Activated naive CD4-positive, alpha-beta T cell treated with anti-CD3 and anti-CD28 coated beads, Interleukin-2, amount 50 U/mL, for 72 hours (primary cell): ENCODE results near the gene MGAM2. TPM values are rescaled to one million over a fixed set of nuclear protein-coding genes. Genes with fewer than 3 reads are reported as not detected.

ENCODE experiments used
- ATAC-seq, 2 donors: fragments of 150-1000 bp; cut with Tn5 transposase; 2 replicates each; pipeline ENCODE4 v1.10.0; 2021; ENCODE audit warnings: mild to moderate bottlenecking in 2 of 2, moderate library complexity in 2 of 2
- DNase-seq, 2 donors: peaks; one replicate each; pipeline ENCODE4 v3.0.0; 2021 to 2022; ENCODE audit warnings: low spot score in 2 of 2
- H3K27ac Mint-ChIP-seq, 2 donors: one replicate each; pipeline ENCODE4 v1.8.0; 2022; ENCODE audit warnings: mild to moderate bottlenecking in 2 of 2, mixed read lengths in 2 of 2
- H3K36me3 Mint-ChIP-seq, 2 donors: one replicate each; pipeline ENCODE4 v1.8.0; 2022; ENCODE audit warnings: mixed read lengths in 2 of 2
- H3K9me3 Mint-ChIP-seq, 2 donors: one replicate each; pipeline ENCODE4 v1.8.0; 2022; ENCODE audit warnings: mixed read lengths in 2 of 2
- total RNA-seq, 2 donors: library from RNA; stranded (reverse); gene quantifications; one replicate each; pipeline ENCODE4 v1.2.3, GENCODE V29; 2022

Gene MGAM2
- total RNA-seq, 2 donors from 2014 or later, result not detected

- no peak for DNase-seq
- no peak for ATAC-seq
- Mint-ChIP-seq H3K36me3 (no peaks in the 10 kb centered on the region), H3K9me3 (no peaks in the 10 kb centered on the region), H3K27ac (no peak overlapping the region)
Measured at GRCh38 chr7:142188846-142189245, 77.3 kb downstream of the MGAM2 start.

- Mint-ChIP-seq H3K27ac (no peak overlapping the region), H3K9me3 (no peaks in the 10 kb centered on the region), H3K36me3 (no peaks in the 10 kb centered on the region)
- ATAC-seq (no peak), DNase-seq (no peak)
Measured at GRCh38 chr7:142194201-142194600, 82.7 kb downstream of the MGAM2 start.

GRCh38 chr7:142196066-142196840 lies 84.7 kb downstream of the MGAM2 start:
- no peak overlapping the region for H3K27ac Mint-ChIP-seq
- DNase-seq (no peak), ATAC-seq (no peak)
- H3K9me3 Mint-ChIP-seq, result no peaks in the 10 kb centered on the region
- H3K36me3 Mint-ChIP-seq, result no peaks in the 10 kb centered on the region

- DNase-seq, result no peak
Measured at GRCh38 chr7:142200206-142200605, 88.7 kb downstream of the MGAM2 start.

GRCh38 chr7:142228537-142229104 lies 117.1 kb downstream of the MGAM2 start:
- H3K36me3 Mint-ChIP-seq, result no peaks in the 10 kb centered on the region
- no peak for ATAC-seq
- H3K27ac Mint-ChIP-seq, result no peak overlapping the region

More at GRCh38 chr7:142200206-142200605, 88.7 kb downstream of the MGAM2 start:
- no peaks in the 10 kb centered on the region for H3K9me3 Mint-ChIP-seq
- no peak for ATAC-seq
- H3K36me3 Mint-ChIP-seq, result no peaks in the 10 kb centered on the region
- H3K27ac Mint-ChIP-seq, result no peak overlapping the region

GRCh38 chr7:142231716-142232115 lies 120.2 kb downstream of the MGAM2 start:
- Mint-ChIP-seq H3K36me3 (peaks cover 0 to 6% of the 10 kb centered on the region in 2 donors), H3K9me3 (no peaks in the 10 kb centered on the region), H3K27ac (no peak overlapping the region)
- DNase-seq (no peak), ATAC-seq (no peak)

More at GRCh38 chr7:142228537-142229104, 117.1 kb downstream of the MGAM2 start:
- no peak for DNase-seq
- H3K9me3 Mint-ChIP-seq, result no peaks in the 10 kb centered on the region

- ATAC-seq, result no peak
- Mint-ChIP-seq H3K9me3 (no peaks in the 10 kb centered on the region), H3K36me3 (no peaks in the 10 kb centered on the region), H3K27ac (no peak overlapping the region)
- no peak for DNase-seq
Measured at GRCh38 chr7:142240546-142240945, 129.0 kb downstream of the MGAM2 start.

GRCh38 chr7:142243823-142244222 lies 132.3 kb downstream of the MGAM2 start:
- H3K36me3 Mint-ChIP-seq, result no peaks in the 10 kb centered on the region
- no peak overlapping the region for H3K27ac Mint-ChIP-seq
- no peak for DNase-seq
- H3K9me3 Mint-ChIP-seq, result no peaks in the 10 kb centered on the region
- no peak for ATAC-seq

- no peak for DNase-seq
Measured at GRCh38 chr7:142248166-142249160, 136.9 kb downstream of the MGAM2 start.

GRCh38 chr7:142249918-142250317 lies 138.4 kb downstream of the MGAM2 start:
- Mint-ChIP-seq H3K27ac (no peak overlapping the region), H3K9me3 (no peaks in the 10 kb centered on the region), H3K36me3 (no peaks in the 10 kb centered on the region)
- DNase-seq (no peak), ATAC-seq (no peak)

More at GRCh38 chr7:142248166-142249160, 136.9 kb downstream of the MGAM2 start:
- no peak for ATAC-seq
- H3K36me3 Mint-ChIP-seq, result no peaks in the 10 kb centered on the region
- H3K9me3 Mint-ChIP-seq, result no peaks in the 10 kb centered on the region
- H3K27ac Mint-ChIP-seq, result no peak overlapping the region

GRCh38 chr7:142250705-142251104 lies 139.2 kb downstream of the MGAM2 start:
- Mint-ChIP-seq H3K27ac (no peak overlapping the region), H3K9me3 (no peaks in the 10 kb centered on the region), H3K36me3 (no peaks in the 10 kb centered on the region)
- ATAC-seq, result no peak
- DNase-seq, result no peak

GRCh38 chr7:142257958-142258357 lies 146.4 kb downstream of the MGAM2 start, which contains the start of gene PRSS58:
Gene PRSS58, minus strand, starts transcription at chr7:142258058. Its CDS starts 351 bp downstream, at chr7:142257707.
- Mint-ChIP-seq H3K36me3 (no peaks in the 10 kb centered on the region), H3K27ac (no peak within 1 kb of the TSS), H3K9me3 (peaks cover 5% of the 10 kb centered on the region in 2 donors)
- ATAC-seq (no peak), DNase-seq (no peak)

GRCh38 chr7:142263598-142264380 lies 152.3 kb downstream of the MGAM2 start:
- ATAC-seq (peak in 1 of 2 donors; percentile 40), DNase-seq (no peak)
- no peak overlapping the region for H3K27ac Mint-ChIP-seq
- no peaks in the 10 kb centered on the region for H3K36me3 Mint-ChIP-seq
- peaks cover 5% of the 10 kb centered on the region in 2 donors for H3K9me3 Mint-ChIP-seq
